Cardiac muscle cell (in vitro differentiated cells and primary cell): Measurements from ENCODE around the gene C4orf50. TPM values are rescaled to one million over a fixed set of nuclear protein-coding genes. Genes with fewer than 3 reads are reported as not detected.
"Not testable (repeated sequence)": the region's sequence is repeated elsewhere in the genome, so short reads cannot be mapped to it uniquely, and the experiment has no call there.

Experiments used
- DNase-seq, 2 donors: peaks; one replicate each; pipeline versions ENCODE4 v3.0.0 to v3.0.0-alpha.2; 2010 to 2017; ENCODE audit warnings: low read depth in 1 of 2, low spot score in 1 of 2
- H3K27ac ChIP-seq: fragments of 200-600 bp; sonication (generic); 2 replicates; pipeline ENCODE4 v1.5.1; 2016
- H3K27me3 ChIP-seq: fragments of 200-600 bp; sonication (generic); 2 replicates; pipeline ENCODE4 v1.6.0; 2016; ENCODE audit warnings: control low read depth
- H3K36me3 ChIP-seq: fragments of 200-600 bp; sonication (generic); 2 replicates; pipeline ENCODE4 v1.5.1; 2016; ENCODE audit warnings: control low read depth
- H3K4me1 ChIP-seq: fragments of 200-600 bp; sonication (generic); 2 replicates; pipeline ENCODE4 v1.8.1; 2017; ENCODE audit warnings: low read depth, mild to moderate bottlenecking, mixed run types
- H3K4me3 ChIP-seq: fragments of 200-600 bp; sonication (generic); 2 replicates; pipeline ENCODE4 v1.5.1; 2016; ENCODE audit warnings: mild to moderate bottlenecking
- H3K9me3 ChIP-seq: fragments of 200-600 bp; sonication (generic); 2 replicates; pipeline ENCODE4 v1.5.1; 2017; ENCODE audit warnings: low read depth, mild to moderate bottlenecking, control low read depth
- CTCF ChIP-seq: IDR thresholded peaks from 2 replicates; pipeline ENCODE4 v1.5.1; 2012; ENCODE audit warnings: low read depth, mild to moderate bottlenecking, low read length
- polyA plus RNA-seq: library from polyadenylated mRNA; unstranded; fragments of >200 nt; fragmentation: Nextera tagmentation; extraction: Ambion mirVana; gene quantifications from 2 replicates; pipeline ENCODE4 v1.2.1, GENCODE V29; 2016
- total RNA-seq: library from RNA; depleted of rRNA; stranded (reverse); fragments of >200 nt; gene quantifications from 2 replicates; pipeline ENCODE4 v1.2.3, GENCODE V29; 2016

C4orf50 gene
- total and polyA plus RNA-seq, 2 experiments from 2014 or later, result 0.15 TPM; not detected in 1

- Histone ChIP-seq H3K27ac (no peak overlapping the region), H3K9me3 (no peaks in the 10 kb centered on the region), H3K27me3 (peaks cover 52% of the 10 kb centered on the region), H3K36me3 (no peaks in the 10 kb centered on the region), H3K4me1 (no peaks in the 10 kb centered on the region), H3K4me3 (no peak overlapping the region)
- TF ChIP-seq CTCF, result no peak
- DNase-seq, result no peak
Observed at GRCh38 chr4:6010789-6011188, 7.4 kb downstream of the C4orf50 start.

- Histone ChIP-seq H3K36me3 (no peaks in the 10 kb centered on the region), H3K9me3 (no peaks in the 10 kb centered on the region), H3K27ac (no peak overlapping the region), H3K4me1 (no peaks in the 10 kb centered on the region), H3K27me3 (peaks cover 56% of the 10 kb centered on the region), H3K4me3 (no peak overlapping the region)
- no peak for DNase-seq
- TF ChIP-seq CTCF, result no peak
Observed at GRCh38 chr4:6009452-6009851, 8.8 kb downstream of the C4orf50 start.

GRCh38 chr4:6008766-6009385 lies 9.4 kb downstream of the C4orf50 start:
- no peak for TF ChIP-seq CTCF
- DNase-seq, result no peak
- peaks cover 56% of the 10 kb centered on the region for H3K27me3 ChIP-seq
- no peak overlapping the region for H3K4me3 ChIP-seq
- no peaks in the 10 kb centered on the region for H3K36me3 ChIP-seq
- no peak overlapping the region for H3K27ac ChIP-seq
- H3K4me1 ChIP-seq, result no peaks in the 10 kb centered on the region
- H3K9me3 ChIP-seq, result no peaks in the 10 kb centered on the region

GRCh38 chr4:6008092-6008551 lies 10.1 kb downstream of the C4orf50 start:
- DNase-seq, result peak in 1 of 2 donors; percentile 42
- H3K4me3 ChIP-seq, result no peak overlapping the region
- no peak for TF ChIP-seq CTCF
- no peaks in the 10 kb centered on the region for H3K4me1 ChIP-seq
- no peak overlapping the region for H3K27ac ChIP-seq
- H3K27me3 ChIP-seq, result peaks cover 56% of the 10 kb centered on the region
- H3K9me3 ChIP-seq, result no peaks in the 10 kb centered on the region
- H3K36me3 ChIP-seq, result no peaks in the 10 kb centered on the region

- DNase-seq, result no peak
- peaks cover 48% of the 10 kb centered on the region for H3K27me3 ChIP-seq
- no peaks in the 10 kb centered on the region for H3K9me3 ChIP-seq
- no peak overlapping the region for H3K27ac ChIP-seq
- H3K4me3 ChIP-seq, result no peak overlapping the region
- no peaks in the 10 kb centered on the region for H3K36me3 ChIP-seq
- H3K4me1 ChIP-seq, result no peaks in the 10 kb centered on the region
- no peak for TF ChIP-seq CTCF
Observed at GRCh38 chr4:6005175-6005574, 13.1 kb downstream of the C4orf50 start.

- not testable (repeated sequence) for H3K4me3 ChIP-seq, H3K4me1 ChIP-seq, DNase-seq, H3K27ac ChIP-seq, H3K9me3 ChIP-seq, H3K36me3 ChIP-seq
- peaks cover 31% of the 10 kb centered on the region for H3K27me3 ChIP-seq
Observed at GRCh38 chr4:6003485-6003884, 14.7 kb downstream of the C4orf50 start.
